OCI-LY3 (cell line): ENCODE measurements around the gene SCP2.

Source experiments
- EZH2phosphoT487 ChIP-seq: fragments of 200-600 bp; shearing (Covaris generic); IDR thresholded peaks from 2 replicates; pipeline ENCODE4 v1.6.1; 2018; ENCODE audit warnings: antibody characterized with exemption, mixed run types, low read depth
- TF ChIP-seq, protein P1 (sequence below): fragments of 200-600, 300-600 bp; sonication (generic); IDR thresholded peaks from 2 replicates; pipeline ENCODE4 v1.5.1; 2014; ENCODE audit warnings: antibody characterized with exemption, low read length, low read depth

DNA sequence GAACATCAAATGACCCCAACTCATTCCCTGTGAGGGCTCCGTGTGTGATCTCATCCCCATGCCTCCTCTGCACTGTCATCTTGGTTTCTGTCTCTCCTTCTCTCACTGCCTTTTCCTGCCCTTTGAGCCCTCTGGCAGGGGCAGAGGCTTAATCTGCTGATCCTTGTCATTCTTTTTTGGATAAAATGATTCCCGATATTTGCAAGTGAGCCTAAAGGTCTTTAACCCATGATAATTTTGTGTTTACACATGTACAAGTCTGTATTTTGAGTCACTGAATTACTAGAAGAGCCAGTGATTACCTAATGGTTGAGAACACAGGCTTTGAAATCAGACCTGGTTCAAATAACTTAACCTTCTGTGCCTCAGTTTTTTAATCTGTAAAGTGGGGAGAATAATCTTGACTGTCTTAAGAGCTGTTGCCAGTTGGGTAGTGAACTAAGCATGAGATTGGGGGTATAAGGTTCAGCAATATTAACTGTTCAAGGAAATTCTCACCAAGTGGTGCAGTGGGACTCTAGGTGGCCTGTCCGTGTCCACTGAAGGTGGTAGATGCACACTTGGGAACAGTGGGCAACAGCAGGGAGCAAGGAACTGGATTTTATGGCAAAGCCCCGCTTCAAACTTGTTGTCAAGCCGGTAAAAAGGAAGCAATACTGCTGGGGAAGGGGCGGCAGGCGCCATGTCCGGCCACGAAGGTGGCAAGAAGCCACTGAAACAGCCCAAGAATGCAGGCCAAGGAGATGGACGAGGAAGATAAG lies 7.2 kb upstream of the SCP2 start:
- TF ChIP-seq, protein P1, sequence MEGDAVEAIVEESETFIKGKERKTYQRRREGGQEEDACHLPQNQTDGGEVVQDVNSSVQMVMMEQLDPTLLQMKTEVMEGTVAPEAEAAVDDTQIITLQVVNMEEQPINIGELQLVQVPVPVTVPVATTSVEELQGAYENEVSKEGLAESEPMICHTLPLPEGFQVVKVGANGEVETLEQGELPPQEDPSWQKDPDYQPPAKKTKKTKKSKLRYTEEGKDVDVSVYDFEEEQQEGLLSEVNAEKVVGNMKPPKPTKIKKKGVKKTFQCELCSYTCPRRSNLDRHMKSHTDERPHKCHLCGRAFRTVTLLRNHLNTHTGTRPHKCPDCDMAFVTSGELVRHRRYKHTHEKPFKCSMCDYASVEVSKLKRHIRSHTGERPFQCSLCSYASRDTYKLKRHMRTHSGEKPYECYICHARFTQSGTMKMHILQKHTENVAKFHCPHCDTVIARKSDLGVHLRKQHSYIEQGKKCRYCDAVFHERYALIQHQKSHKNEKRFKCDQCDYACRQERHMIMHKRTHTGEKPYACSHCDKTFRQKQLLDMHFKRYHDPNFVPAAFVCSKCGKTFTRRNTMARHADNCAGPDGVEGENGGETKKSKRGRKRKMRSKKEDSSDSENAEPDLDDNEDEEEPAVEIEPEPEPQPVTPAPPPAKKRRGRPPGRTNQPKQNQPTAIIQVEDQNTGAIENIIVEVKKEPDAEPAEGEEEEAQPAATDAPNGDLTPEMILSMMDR: no peak
- no peak for TF ChIP-seq EZH2phosphoT487
